Measurements from ENCODE around the gene CLCN6.

CLCN6 gene

DNA sequence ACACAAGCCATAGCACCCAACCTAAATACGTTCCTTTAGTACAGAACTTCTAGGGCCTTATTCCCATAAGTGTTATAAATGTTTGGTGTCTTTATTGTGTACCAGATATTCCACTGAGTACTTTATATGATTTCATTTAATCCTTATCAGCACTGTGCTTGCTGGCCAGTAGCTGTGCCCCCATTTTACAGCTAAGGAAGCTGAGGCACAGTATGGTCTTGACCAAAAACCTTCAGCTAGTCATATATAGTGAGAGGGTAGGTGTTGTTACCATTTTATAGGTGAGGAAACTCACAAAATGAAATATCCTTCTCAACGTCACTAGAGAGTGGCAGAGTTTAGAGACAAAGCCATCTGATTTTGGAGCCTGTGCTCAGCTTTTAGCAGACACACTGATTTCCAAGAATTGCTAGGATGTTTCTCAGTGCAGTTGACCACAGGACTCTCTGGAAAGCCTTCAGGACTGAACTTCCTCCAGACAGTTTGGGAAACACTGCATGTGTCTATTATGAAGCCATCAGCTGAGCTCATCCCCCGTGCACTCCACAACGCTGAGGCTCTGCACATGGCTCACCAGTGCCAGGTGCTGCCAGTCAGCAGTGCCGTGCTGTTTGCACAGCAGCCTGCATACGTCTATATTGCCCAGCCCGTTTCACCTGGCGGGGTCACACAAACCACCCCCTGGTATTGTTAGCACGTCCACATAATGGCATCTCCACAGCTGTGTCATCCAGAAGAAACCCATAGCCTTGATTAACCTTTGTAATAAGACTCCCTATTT is 26.1 kb downstream of the CLCN6 start:
- no peak for DNase-seq

GRCh38 chr1:11833497-11833896 is 27.5 kb downstream of the CLCN6 start:
- no peak for DNase-seq

DNA sequence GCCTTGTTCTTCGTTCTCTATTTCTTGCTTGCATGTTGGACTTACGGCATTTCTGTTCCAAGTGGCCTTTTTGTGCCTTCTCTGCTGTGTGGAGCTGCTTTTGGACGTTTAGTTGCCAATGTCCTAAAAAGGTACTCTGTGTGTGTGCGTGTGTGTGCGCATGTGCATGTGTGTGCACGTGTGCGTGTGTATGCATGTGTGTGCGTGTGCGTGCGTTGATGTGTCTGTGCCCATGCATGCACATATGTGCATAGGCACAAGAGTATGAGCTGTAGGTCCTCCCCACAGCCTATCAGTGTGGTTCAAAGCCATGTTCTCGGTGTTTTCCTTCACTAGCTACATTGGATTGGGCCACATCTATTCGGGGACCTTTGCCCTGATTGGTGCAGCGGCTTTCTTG is 27.9 kb downstream of the CLCN6 start:
- no peak for DNase-seq

DNA sequence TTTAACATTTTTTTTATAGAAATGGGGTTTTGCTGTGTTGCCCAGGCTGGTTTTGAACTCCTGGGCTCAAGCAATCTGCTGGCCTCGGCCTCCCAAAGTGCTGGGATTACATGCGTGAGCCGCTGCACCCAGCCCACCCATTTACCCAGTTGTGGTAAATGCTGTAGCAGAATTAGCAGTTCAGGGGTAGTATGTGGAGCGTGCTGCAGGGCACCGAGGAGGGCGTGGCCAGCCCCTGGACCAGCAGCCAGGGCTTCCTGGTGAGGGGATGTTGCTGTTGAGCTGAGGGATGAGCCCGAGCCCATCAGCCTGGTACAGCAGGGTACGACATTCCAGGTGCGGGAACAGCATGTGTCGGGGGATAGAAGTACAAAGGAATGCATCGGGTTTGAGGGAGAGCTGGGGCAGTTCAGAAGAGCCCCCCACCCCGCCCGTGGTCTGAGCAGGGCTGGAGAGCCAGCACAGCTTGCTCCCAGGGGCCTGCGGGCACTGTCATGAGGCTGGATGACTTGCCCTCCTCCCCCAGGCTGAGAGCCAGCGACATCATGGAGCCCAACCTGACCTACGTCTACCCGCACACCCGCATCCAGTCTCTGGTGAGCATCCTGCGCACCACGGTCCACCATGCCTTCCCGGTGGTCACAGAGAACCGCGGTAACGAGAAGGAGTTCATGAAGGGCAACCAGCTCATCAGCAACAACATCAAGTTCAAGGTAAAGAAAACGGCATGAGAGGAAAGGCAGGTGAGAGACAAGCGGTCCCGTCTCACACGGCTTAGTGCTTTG is 29.6 kb downstream of the CLCN6 start:
- DNase-seq = no peak

DNA sequence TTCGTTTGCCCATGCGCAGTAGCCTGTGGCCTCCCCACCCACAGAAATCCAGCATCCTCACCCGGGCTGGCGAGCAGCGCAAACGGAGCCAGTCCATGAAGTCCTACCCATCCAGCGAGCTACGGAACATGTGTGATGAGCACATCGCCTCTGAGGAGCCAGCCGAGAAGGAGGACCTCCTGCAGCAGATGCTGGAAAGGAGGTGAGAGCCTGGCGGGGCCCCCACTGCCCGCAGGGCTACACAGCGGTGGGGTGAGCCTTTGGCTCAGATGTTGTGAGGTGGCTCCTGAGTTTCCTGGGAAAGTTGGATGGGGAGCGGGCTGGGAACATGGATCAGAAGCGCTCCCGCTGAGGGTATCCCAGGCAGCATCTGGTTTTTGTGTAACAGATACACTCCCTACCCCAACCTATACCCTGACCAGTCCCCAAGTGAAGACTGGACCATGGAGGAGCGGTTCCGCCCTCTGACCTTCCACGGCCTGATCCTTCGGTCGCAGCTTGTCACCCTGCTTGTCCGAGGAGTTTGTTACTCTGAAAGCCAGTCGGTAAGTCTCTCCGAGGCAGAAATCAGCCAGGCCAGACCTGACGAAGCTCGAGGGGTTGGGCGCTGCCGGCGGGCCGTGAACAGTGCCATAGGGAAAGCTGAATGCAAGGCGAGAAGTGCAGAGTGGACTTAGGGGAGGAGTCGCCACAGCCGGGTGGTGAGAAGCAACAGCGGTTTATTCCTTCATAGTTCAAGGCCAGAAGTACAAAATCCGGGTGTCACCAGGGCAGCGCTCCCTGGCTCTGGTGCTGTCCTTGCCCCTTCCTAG is 31.2 kb downstream of the CLCN6 start:
- no peak for DNase-seq

DNA sequence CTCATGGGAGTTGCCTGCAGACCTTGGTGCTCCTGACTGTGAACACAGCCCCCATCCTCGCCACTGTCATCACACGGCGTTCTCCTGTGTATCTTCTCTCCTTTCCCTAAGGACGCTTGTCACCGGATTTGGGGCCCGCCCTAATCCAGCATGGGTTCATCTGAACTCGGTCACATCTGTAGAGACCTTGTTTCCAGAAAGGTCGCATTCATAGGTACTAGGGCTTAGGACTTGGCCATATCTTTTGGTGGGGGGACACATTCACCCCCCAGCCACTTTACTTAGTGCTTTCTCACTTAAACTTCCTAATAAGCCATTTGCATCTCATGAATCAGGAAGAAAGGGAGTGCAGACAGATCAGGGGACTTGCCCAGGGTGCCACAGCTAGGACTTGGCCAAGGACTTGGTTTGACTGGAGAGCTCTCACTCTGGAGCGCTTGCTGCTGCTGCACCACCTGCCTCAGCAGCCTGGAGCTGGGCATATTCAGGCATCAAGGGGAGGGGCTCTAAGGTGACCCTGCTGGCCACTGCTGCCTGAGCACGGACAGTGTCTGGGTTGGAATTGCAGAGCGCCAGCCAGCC is 31.9 kb downstream of the CLCN6 start:
- no peak for DNase-seq

DNA sequence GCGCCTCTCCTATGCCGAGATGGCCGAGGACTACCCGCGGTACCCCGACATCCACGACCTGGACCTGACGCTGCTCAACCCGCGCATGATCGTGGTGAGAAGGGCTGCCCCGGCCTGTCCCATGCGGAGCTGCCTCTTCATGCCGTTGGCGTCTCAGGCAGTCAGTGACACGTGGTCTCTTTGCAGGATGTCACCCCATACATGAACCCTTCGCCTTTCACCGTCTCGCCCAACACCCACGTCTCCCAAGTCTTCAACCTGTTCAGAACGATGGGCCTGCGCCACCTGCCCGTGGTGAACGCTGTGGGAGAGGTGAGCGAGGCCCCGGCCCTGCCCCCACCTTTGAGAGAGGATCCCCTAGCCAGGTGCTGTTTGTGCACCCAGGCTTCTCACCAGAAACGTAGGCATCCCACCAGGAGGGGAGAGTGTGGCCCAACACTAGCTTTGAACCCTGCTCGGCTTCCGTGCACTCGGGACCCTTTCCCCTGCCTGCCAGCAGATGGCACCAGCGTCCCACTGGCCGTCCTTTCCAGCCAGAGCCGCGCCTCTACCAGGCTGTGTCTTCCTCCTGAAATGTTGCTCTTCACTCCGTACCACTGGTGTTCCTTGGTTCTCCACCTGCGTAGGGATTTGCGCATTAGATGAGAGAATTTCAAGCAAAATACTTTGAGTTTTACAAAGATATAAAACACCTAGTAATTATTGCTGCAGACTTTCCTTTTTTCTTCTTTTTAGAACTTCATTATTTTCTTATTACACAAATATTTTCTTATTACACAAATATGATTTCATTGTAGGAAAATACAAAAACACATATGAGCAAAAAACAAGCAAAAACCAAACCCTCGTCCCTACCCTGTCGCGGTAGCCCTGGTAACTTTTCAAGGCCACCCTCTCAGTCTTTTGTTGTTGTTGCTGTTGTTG is 32.6 kb downstream of the CLCN6 start:
- DNase-seq = peak; percentile 67 to 75

GRCh38 chr1:11839727-11840705 is 34.0 kb downstream of the CLCN6 start:
- no peak for DNase-seq

GRCh38 chr1:11841245-11842153 is 35.5 kb downstream of the CLCN6 start:
- DNase-seq = no peak

- no peak for DNase-seq
These were observed 36.4 kb downstream of the CLCN6 start for GRCh38 chr1:11842154-11843041.

GRCh38 chr1:11845641-11846335 is 39.8 kb downstream of the CLCN6 start:
- DNase-seq = no peak

DNA sequence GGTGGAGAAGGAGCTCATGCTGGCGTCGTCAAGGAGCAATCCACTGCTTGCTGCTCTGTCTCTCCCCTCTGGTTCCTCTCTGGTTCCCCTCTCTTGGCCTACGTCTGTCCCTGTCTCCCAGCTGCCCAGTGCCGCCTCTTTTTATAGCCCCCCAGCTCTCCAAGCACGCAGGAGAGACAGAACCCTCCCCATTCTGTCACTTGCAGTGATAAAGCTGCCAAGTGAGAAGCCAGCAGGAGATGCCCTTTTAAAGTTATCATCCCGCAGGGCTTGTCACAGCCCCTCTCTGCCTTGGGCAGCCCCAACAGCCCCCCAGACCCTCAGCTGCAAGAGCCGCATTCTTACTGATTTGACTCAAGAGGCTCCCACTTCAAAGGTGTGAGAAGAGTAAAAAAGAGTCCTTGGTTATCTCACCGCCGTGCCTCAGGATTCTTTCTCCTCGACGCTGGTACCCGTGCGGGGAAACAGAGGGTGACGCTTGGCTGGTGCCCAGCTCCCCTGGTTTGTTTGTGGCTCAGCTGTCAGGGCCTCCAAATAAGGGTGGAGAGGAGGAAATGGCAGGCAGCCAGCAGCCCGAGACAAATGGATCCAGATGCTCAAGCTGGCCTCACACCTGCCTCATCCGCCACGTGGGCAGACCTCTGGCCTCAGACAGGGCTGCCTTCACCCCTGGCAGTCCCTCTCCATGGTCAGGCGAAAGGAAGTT is 41.8 kb downstream of the CLCN6 start, which contains the start of gene NPPA:
Gene NPPA, minus strand, starts transcription at position 117 of the 706 bp plus-strand sequence. Its CDS starts 99 bp downstream, at position 18.
- DNase-seq = no peak

DNA sequence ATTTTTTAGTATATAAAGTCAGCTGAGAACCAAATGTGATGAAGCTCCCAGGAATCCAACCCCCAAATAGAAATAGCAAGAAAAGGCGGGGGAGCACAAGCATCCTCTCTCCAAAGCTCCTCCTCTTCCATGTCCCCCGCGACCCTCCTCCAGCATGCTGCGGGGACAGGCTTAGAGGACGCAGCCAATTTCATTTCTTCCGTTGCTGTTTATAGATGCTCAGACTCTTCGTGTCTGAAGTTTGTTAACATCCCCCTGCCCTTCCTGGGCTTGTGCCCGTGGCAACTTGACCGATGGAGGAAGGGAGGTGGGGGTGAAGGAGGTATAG is 42.3 kb downstream of the CLCN6 start:
- DNase-seq = no peak

DNA sequence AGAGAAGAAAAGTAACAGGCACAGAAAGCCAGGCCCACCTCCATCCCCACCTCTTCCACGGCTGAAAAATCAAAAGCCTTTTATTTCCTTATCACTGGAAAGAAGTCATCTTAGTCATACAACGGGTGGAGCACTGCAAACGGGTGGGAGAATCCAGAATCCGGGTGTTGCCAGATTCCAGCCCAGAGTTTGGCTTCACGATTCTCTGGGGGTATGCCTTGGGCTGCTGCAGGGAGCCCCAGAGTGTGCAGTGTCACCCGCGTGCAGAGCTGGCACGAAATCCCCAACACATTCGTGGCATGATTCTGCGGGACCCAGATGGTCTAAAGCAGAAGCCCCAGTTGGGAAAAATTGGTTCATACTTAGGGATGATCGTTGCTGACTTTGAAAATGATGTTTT is 44.2 kb downstream of the CLCN6 start:
- DNase-seq = no peak

GRCh38 chr1:11851180-11851579 is 45.2 kb downstream of the CLCN6 start:
- no peak for DNase-seq

- DNase-seq = no peak
These were observed 48.5 kb downstream of the CLCN6 start for GRCh38 chr1:11854519-11854918.

GRCh38 chr1:11855430-11855829 is 49.4 kb downstream of the CLCN6 start:
- DNase-seq = no peak

Data from activated CD4-positive, alpha-beta T cell treated with anti-CD3 and anti-CD28 coated beads for 4 hours (primary cell).